AG04449 (cell line): Measurements from ENCODE around the gene GSX2.
A peak's percentile ranks its signal among the peaks of the same experiment; 100 is the strongest.

Experiments
- CTCF ChIA-PET: fragments of 350-600 bp; formaldehyde crosslinking; extraction: SDS; loops from one replicate; lab custom pipeline; 2021; ENCODE audit warnings: antibody characterized with exemption; lab: Yijun Ruan, JAX
- POLR2A ChIA-PET: fragments of 400-600, 350-600 bp; formaldehyde crosslinking; extraction: SDS; loops from one replicate; lab custom pipeline; 2020; ENCODE audit warnings: antibody characterized with exemption, inconsistent platforms; lab: Yijun Ruan, JAX
- DNase-seq: peaks from one replicate; pipeline ENCODE4 v3.0.0-alpha.2; 2010; ENCODE audit warnings: low read depth, low spot score
- H3K4me3 ChIP-seq: 2 replicates; pipeline ENCODE4 v1.5.1; 2011; ENCODE audit warnings: low read depth, mild to moderate bottlenecking, control low read depth, low read length
- TF ChIP-seq, protein P1 (sequence below): IDR thresholded peaks from one replicate; pipeline ENCODE4 v1.5.1; 2011; ENCODE audit warnings: mild to moderate bottlenecking, moderate library complexity, low read length, control low read depth, inconsistent platforms; ENCODE audit not compliant: insufficient read depth; ENCODE audit errors: missing control alignments

The GSX2 gene

DNA sequence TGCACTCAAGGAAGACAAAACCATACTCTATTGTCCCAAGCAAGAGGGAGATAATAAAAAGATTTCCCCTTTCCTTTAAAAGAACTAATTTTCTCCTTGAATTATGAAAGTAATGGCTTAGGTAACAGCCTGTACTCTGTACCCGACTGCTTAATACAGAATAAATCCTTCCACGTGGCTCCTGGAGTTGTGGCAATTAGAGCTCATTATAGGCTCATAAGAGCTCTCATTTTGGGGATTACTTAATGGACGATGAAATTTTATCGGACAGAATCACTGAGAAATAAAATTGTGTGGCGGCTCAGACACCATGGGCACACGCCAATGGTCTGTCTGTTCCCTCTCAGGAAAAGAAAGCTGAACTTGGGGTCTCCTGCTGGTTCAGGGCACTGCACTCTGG is 2.8 kb upstream of the GSX2 start:
- no peak for DNase-seq
- ChIA-PET CTCF (interaction anchor here (0.9 to 1.5 kb wide), 5 partner anchors 11 to 169 kb away, joined by 3 to 6 read pairs (median 3); no protein-coding TSS in a partner anchor), POLR2A (no interaction called here)
- TF ChIP-seq, protein P1, sequence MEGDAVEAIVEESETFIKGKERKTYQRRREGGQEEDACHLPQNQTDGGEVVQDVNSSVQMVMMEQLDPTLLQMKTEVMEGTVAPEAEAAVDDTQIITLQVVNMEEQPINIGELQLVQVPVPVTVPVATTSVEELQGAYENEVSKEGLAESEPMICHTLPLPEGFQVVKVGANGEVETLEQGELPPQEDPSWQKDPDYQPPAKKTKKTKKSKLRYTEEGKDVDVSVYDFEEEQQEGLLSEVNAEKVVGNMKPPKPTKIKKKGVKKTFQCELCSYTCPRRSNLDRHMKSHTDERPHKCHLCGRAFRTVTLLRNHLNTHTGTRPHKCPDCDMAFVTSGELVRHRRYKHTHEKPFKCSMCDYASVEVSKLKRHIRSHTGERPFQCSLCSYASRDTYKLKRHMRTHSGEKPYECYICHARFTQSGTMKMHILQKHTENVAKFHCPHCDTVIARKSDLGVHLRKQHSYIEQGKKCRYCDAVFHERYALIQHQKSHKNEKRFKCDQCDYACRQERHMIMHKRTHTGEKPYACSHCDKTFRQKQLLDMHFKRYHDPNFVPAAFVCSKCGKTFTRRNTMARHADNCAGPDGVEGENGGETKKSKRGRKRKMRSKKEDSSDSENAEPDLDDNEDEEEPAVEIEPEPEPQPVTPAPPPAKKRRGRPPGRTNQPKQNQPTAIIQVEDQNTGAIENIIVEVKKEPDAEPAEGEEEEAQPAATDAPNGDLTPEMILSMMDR, result no peak
- H3K4me3 ChIP-seq, result no peak overlapping the region

DNA sequence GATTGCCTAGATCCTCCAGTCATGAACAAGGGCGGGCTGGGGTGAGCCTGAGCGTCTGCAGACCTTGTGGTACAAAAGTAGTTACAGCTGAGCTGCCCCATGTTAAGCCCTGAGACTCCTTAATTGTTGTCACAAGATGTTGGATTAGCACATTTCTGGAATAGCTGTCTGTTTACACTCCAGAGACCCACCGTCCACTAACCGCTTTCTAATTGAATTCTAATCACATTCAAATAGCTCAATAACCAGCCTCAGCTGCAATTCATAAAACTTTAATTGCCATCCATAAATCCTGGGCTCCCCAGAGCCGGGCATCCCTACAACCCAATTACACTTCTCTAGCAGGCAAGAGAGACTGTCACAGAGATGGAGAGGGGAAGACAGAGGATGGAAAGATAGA is 1.6 kb upstream of the GSX2 start:
- no peak for DNase-seq
- no peak overlapping the region for H3K4me3 ChIP-seq
- TF ChIP-seq, protein P1, result no peak
- CTCF ChIA-PET, result interaction anchor here (0.7 to 1.0 kb wide), 2 partner anchors 9 to 169 kb away, joined by 3 to 4 read pairs; no protein-coding TSS in a partner anchor
- POLR2A ChIA-PET, result no interaction called here

GRCh38 chr4:54099287-54099747 is 646 bp upstream of the GSX2 start:
- no peak for DNase-seq
- H3K4me3 ChIP-seq, result peak overlapping the region; percentile 50
- TF ChIP-seq, protein P1, result no peak
- ChIA-PET CTCF (interaction anchor here (0.9 to 1.1 kb wide), 3 partner anchors 114 to 191 kb away, joined by 3 read pairs; no protein-coding TSS in a partner anchor), POLR2A (interaction anchor here (0.6 to 0.9 kb wide), 2 partner anchors 56 to 120 kb away, joined by 3 read pairs; no protein-coding TSS in a partner anchor)

DNA sequence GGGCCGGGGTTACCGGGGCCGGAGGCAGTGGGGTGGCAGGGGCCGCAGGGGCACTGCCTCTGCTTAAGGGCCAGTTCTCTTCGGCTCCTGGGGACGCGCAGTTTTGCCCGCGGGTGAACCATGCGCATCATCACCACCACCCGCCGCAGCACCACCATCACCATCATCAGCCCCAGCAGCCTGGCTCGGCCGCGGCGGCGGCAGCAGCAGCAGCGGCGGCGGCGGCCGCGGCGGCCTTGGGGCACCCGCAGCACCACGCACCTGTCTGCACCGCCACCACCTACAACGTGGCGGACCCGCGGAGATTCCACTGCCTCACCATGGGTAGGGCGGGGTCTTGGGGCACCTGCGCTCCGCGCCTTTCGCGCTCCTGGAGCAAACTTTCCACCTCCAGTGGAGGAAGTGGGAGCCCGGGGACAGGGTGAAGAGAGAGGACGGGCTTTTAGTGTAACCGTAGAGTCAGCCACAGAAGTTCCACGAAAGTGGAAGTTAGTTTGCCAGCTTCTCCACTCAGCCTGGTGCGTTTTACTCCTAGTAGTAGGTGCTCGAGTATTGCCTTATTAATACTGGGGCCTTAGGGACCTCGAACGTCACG is 729 bp downstream of the GSX2 start:
- no peak for DNase-seq
- ChIA-PET POLR2A (no interaction called here), CTCF (no interaction called here)
- H3K4me3 ChIP-seq, result peak overlapping the region; percentile 50
- TF ChIP-seq, protein P1, result no peak

DNA sequence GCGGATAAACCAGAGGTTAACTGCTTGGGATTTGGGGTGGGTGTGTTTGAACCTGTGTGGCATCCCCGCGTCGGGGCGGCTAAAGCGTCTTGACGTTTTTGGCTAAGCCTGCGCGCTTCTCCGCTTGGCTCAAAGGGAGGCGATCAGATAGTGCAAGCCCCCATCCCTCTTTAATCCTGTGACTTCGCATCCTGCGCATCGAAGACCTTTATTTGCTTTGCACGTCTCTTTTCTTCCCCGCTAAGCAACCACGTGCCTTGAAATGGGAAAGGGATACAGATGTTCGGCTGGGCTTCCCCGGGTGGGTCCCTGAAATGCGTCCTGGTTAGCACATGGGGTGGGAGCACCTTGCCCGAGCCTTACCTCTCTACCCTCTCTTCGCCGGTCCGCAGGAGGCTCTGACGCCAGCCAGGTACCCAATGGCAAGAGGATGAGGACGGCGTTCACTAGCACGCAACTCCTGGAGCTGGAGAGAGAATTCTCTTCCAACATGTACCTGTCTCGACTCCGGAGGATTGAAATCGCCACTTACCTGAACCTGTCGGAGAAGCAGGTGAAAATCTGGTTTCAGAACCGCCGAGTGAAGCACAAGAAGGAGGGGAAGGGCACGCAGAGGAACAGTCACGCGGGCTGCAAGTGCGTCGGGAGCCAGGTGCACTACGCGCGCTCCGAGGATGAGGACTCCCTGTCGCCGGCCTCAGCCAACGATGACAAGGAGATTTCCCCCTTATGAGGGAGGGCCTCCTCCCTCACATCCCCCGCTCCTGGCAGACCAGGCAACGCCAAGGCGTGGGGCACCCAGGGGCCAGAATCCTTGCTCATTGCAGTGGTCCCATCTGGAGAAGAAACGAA is 1.5 kb downstream of the GSX2 start:
- POLR2A ChIA-PET, result no interaction called here
- CTCF ChIA-PET, result no interaction called here
- DNase-seq, result no peak
- TF ChIP-seq, protein P1, result no peak
- peak overlapping the region; percentile 50 for H3K4me3 ChIP-seq

DNA sequence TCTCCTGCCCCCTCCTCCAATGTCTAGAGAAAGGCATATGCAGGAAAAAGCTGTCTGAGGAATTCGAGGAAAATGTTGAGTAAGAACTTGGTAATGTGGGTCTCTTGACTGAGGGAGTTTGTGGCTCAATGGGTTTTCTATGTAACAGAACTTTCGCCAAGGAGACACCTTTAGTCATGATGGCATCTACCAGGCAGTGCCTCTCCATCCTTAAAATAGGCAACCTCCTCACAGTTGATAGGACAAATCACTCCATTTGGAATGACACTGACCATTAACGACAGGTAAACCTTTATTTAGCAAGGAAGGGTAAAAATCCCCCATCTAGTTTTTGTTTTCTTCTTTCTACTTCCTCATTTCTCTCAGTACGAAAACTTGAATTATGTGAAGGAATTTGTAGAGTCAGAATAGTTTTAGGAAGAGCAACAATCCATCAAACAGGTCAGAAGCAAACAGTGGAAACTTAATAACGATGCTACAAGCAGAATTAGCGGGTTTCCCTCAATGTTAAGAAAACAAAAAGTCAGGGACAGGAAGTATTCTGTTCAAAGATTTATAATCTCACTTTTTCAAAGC is 2.7 kb downstream of the GSX2 start:
- no peak for DNase-seq
- H3K4me3 ChIP-seq, result no peak overlapping the region
- TF ChIP-seq, protein P1, result no peak
- CTCF ChIA-PET, result no interaction called here
- POLR2A ChIA-PET, result no interaction called here
